PFSK-1 (cell line): ENCODE data around the gene CBX8.

Experiments used
- FOXP2 ChIP-seq: optimal IDR thresholded peaks from 2 replicates; pipeline ENCODE3; 2011; ENCODE audit warnings: borderline replicate concordance, control low read depth, inconsistent platforms; ENCODE audit not compliant: insufficient read depth; ENCODE audit errors: extremely low read length, extremely low read depth
- POLR2AphosphoS5 ChIP-seq: IDR thresholded peaks from 2 replicates; pipeline ENCODE4 v1.6.1; 2012; ENCODE audit warnings: low read depth, mild to moderate bottlenecking, control low read depth, low read length, moderate library complexity
- REST ChIP-seq, 2 experiments: IDR thresholded peaks; 2 replicates each; pipeline versions ENCODE4 v1.6.1 to v1.8.0; 2011 to 2012; ENCODE audit warnings: low read depth in 2 of 2, low read length in 2 of 2, control low read depth in 1 of 2, inconsistent platforms in 1 of 2, mild to moderate bottlenecking in 1 of 2, moderate library complexity in 1 of 2; ENCODE audit not compliant: insufficient read depth in 1 of 2
- SIN3A ChIP-seq: IDR thresholded peaks from 2 replicates; pipeline ENCODE4 v1.6.1; 2012; ENCODE audit warnings: mild to moderate bottlenecking, low read length, moderate library complexity, borderline replicate concordance; ENCODE audit not compliant: insufficient read depth
- TAF1 ChIP-seq: IDR thresholded peaks from 2 replicates; pipeline ENCODE4 v1.6.1; 2012; ENCODE audit warnings: low read length, control low read depth, borderline replicate concordance; ENCODE audit not compliant: insufficient read depth

Gene CBX8

GRCh38 chr17:79814974-79815835, 18.3 kb upstream of the CBX8 start:
- TF ChIP-seq REST (IDR thresholded peaks at IDR 0.05; ENCODE audit: insufficient read depth in 1 of 2, low read depth in 2 of 2, low read length in 2 of 2), result no peak
- no peak for TF ChIP-seq TAF1
- no peak for TF ChIP-seq SIN3A
- no peak for TF ChIP-seq POLR2AphosphoS5
- no peak for TF ChIP-seq FOXP2

GRCh38 chr17:79814127-79814973, 17.5 kb upstream of the CBX8 start:
- TF ChIP-seq TAF1 (no peak), FOXP2 (no peak), POLR2AphosphoS5 (no peak), REST (IDR thresholded peaks at IDR 0.05; ENCODE audit: insufficient read depth in 1 of 2, low read depth in 2 of 2, low read length in 2 of 2) (no peak), SIN3A (no peak)

- TF ChIP-seq POLR2AphosphoS5 (no peak), SIN3A (no peak), TAF1 (no peak), FOXP2 (peak; percentile 14)
Measured at GRCh38 chr17:79813297-79814126, 16.6 kb upstream of the CBX8 start.

- TF ChIP-seq TAF1 (no peak), FOXP2 (no peak), POLR2AphosphoS5 (no peak), REST (IDR thresholded peaks at IDR 0.05; ENCODE audit: insufficient read depth in 1 of 2, low read depth in 2 of 2, low read length in 2 of 2) (no peak), SIN3A (no peak)
Measured at GRCh38 chr17:79812353-79813258, 15.7 kb upstream of the CBX8 start.
